GM18520 (cell line): Measurements from ENCODE around the gene OR4C12.
"Not testable (repeated sequence)": the region's sequence is repeated elsewhere in the genome, so short reads cannot be mapped to it uniquely, and the experiment has no call there.

Experiments used
- ATAC-seq: cut with Tn5 transposase; IDR thresholded peaks from one replicate; pipeline ENCODE4 v1.9.1; 2021; ENCODE audit not compliant: unreplicated experiment

Gene OR4C12

GRCh38 chr11:49982435-49982834 lies at the start of gene OR4C12:
TSS of gene OR4C12 (minus strand) at chr11:49982535. CDS start at chr11:49982501, 34 bp downstream.
- ATAC-seq, result not testable (repeated sequence)

- ATAC-seq, result no peak
Observed at GRCh38 chr11:50030193-50030592, 47.9 kb upstream of the OR4C12 start.

GRCh38 chr11:49995565-49995964 lies 13.2 kb upstream of the OR4C12 start:
- no peak for ATAC-seq

GRCh38 chr11:49973439-49973838 lies 8.9 kb downstream of the OR4C12 start:
- not testable (repeated sequence) for ATAC-seq

- ATAC-seq, result no peak
Observed at GRCh38 chr11:49952091-49952490, 30.2 kb downstream of the OR4C12 start, which contains the start of gene OR4C13. TSS of gene OR4C13 (plus strand) at chr11:49952391. CDS start at chr11:49952423, 32 bp downstream.

GRCh38 chr11:49948701-49949100 lies 33.6 kb downstream of the OR4C12 start:
- ATAC-seq, result not testable (repeated sequence)
